Measurements from ENCODE around the gene PHACTR3. TPM values are rescaled to one million over a fixed set of nuclear protein-coding genes. Genes with fewer than 3 reads are reported as not detected.

PHACTR3 gene
- total and polyA plus RNA-seq, 2 of the 8 experiments (the other 6 are each of a cell fraction or from before 2014, with no cell fraction given): 0.05 to 0.13 TPM

DNA sequence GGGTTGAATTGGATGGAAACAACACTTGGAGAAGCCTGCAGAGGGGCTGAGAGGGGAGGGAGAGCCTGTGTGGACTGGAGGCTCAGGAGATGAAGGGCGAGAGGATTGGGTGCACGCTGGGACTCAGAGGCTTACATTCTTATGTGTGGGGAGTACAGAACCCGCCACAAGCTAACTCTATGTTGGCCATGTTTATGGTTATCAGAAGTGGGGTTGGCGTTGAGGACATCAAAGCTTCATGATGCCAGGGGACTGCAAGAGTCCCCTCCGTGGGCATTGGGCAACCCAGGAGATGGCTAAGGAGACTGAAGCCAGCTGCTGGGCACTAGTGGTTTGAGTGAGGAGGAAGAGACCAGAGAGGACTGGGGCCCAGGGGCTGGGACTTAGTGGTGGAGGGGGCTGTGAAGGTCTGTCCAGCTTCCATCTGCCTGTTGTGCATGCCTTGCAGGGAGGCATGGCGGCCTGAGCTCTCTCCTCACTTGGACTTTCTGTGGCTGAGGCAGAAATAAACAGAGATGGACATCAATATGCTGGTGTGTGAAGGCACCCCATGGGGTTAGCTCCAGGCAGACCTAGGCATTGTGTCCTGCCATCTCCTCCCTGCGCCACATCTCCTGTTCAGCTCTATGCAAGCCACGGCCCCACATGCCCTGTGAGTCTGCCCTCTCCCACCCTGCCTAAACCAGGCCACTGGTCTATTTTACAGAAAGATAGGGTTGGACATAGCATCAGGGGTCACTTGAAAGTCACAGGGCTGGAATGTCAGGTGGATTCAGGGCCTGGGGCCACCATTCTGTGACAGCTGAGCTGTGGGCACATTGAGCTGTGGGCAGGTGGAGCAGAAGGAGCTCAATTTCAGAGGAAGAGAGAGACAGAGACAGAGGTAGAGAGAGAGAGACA lies 61.6 kb downstream of the PHACTR3 start:
- H4K91ac ChIP-seq (replicated peaks; ENCODE audit: insufficient read length, low read length): no peak overlapping the region
- no peak overlapping the region for H4K5ac ChIP-seq (ENCODE audit: insufficient read length, low read depth, low read length)
- H3K4me1 ChIP-seq (replicated peaks in 1 of 4; ENCODE audit: control insufficient read depth in 3 of 4, insufficient read depth in 4 of 4, low read length in 3 of 4): no peaks in the 10 kb centered on the region
- H3K27ac ChIP-seq (ENCODE audit: low read depth, low read length): no peak overlapping the region
- H3K56ac ChIP-seq (replicated peaks; ENCODE audit: insufficient read length, low read depth, low read length): no peak overlapping the region
- no peak overlapping the region for H2BK20ac ChIP-seq (ENCODE audit: low read length)
- H3K27me3 ChIP-seq (replicated peaks in 1 of 4; ENCODE audit: control insufficient read depth in 3 of 4, extremely low read depth in 1 of 4, insufficient read depth in 3 of 4, low read length in 3 of 4): no peaks in the 10 kb centered on the region
- H4K8ac ChIP-seq (ENCODE audit: extremely low read depth, insufficient read depth, low read length): no peak overlapping the region
- 75% methylated on average over 8 of the region's 8 CpGs; no CpG with 5 or more reads in 1 of the 2 experiments for WGBS, 2 experiments (ENCODE audit: extremely low coverage in 1 of 2, insufficient coverage in 1 of 2, insufficient read length in 1 of 2, insufficient replicate concordance in 2 of 2, low coverage in 1 of 2, low lambda C conversion rate in 2 of 2, missing lambda C conversion rate in 1 of 2)
- no peak overlapping the region for H2BK15ac ChIP-seq (ENCODE audit: low read length)
- no peak overlapping the region for H2BK5ac ChIP-seq (ENCODE audit: low read depth, low read length)
- H2BK12ac ChIP-seq (ENCODE audit: low read depth, low read length): no peak overlapping the region
- H3K18ac ChIP-seq (ENCODE audit: extremely low read depth, low read length): no peak overlapping the region
- ChIA-PET CTCF (ENCODE audit: partially characterized antibody) (interaction anchor here (0.6 kb wide), 1 partner anchor 1151 kb away, joined by 3 read pairs; the partner anchor contains the start of gene APCDD1L), POLR2A (ENCODE audit: partially characterized antibody) (no interaction called here)
- no peaks in the 10 kb centered on the region for H3K23me2 ChIP-seq (ENCODE audit: low read depth, low read length)
- no peak for TF ChIP-seq EGR1 (IDR thresholded peaks at IDR 0.05; ENCODE audit: borderline replicate concordance, low read depth, low read length)
- TF ChIP-seq, protein P1, sequence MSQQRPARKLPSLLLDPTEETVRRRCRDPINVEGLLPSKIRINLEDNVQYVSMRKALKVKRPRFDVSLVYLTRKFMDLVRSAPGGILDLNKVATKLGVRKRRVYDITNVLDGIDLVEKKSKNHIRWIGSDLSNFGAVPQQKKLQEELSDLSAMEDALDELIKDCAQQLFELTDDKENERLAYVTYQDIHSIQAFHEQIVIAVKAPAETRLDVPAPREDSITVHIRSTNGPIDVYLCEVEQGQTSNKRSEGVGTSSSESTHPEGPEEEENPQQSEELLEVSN (IDR thresholded peaks at IDR 0.05): no peak
- H2BK120ac ChIP-seq (replicated peaks; ENCODE audit: low read depth, low read length): no peak overlapping the region
- no peaks in the 10 kb centered on the region for H3K36me3 ChIP-seq (ENCODE audit: control insufficient read depth in 2 of 4, insufficient read depth in 4 of 4, low read length in 3 of 4)
- DNase-seq (ENCODE audit: low read depth in 1 of 2, low spot score in 2 of 2): no peak
- no peaks in the 10 kb centered on the region for H4K20me1 ChIP-seq (replicated peaks in 1 of 2; ENCODE audit: control insufficient read depth in 1 of 2, insufficient read depth in 2 of 2, low read length in 2 of 2)
- no peak overlapping the region for H3K23ac ChIP-seq (ENCODE audit: insufficient read length)
- no peak overlapping the region for H3K14ac ChIP-seq (ENCODE audit: insufficient read length)
- H2AFZ ChIP-seq (ENCODE audit: low read length): no peak overlapping the region
- H2AK5ac ChIP-seq (ENCODE audit: low read depth, low read length): no peak overlapping the region
- no peak overlapping the region for H3K4me3 ChIP-seq (ENCODE audit: extremely low read depth in 1 of 4, insufficient read depth in 2 of 4, low read depth in 3 of 4, low read length in 4 of 4)
- no peak overlapping the region for H3K4me2 ChIP-seq (ENCODE audit: insufficient read depth in 1 of 2, low read depth in 2 of 2, low read length in 2 of 2)
- H3K79me2 ChIP-seq (ENCODE audit: control insufficient read depth in 1 of 2, insufficient read depth in 2 of 2, low read length in 2 of 2): no peaks in the 10 kb centered on the region
- H3K9me3 ChIP-seq (ENCODE audit: insufficient read depth in 2 of 2, low read depth in 1 of 2, low read length in 1 of 2): peaks cover 95 to 99% of the 10 kb centered on the region in 2 experiments
- no peaks in the 10 kb centered on the region for H3K79me1 ChIP-seq (ENCODE audit: low read depth, low read length)
- FAIRE-seq: no peak
- no peak overlapping the region for H3K9ac ChIP-seq (replicated peaks in 1 of 4; ENCODE audit: extremely low read depth in 1 of 4, low read depth in 3 of 4, low read length in 3 of 4)
- H3K4ac ChIP-seq (replicated peaks; ENCODE audit: insufficient read length, low read depth, low read length): no peak overlapping the region
